OCI-LY3 (cell line): Measurements from ENCODE around the gene ADRA1B.

Experiments
- CTCF ChIP-seq: fragments of 200-600, 300-600 bp; sonication (generic); IDR thresholded peaks from 2 replicates; pipeline ENCODE4 v1.5.1; 2014; ENCODE audit warnings: antibody characterized with exemption, low read length, low read depth
- EZH2phosphoT487 ChIP-seq: fragments of 200-600 bp; shearing (Covaris generic); IDR thresholded peaks from 2 replicates; pipeline ENCODE4 v1.6.1; 2018; ENCODE audit warnings: antibody characterized with exemption, mixed run types, low read depth

- TF ChIP-seq EZH2phosphoT487 (no peak), CTCF (no peak)
Observed at GRCh38 chr5:159905496-159905895, 10.8 kb upstream of the ADRA1B start.
